Stimulated activated memory B cell treated with anti-CD40 and anti-IgM and Interleukin-4, amounts not matched to agents 10 μg/mL and 1 μg/mL and 100 μg/mL, for 72 hours (primary cell): ENCODE data around the gene TUBGCP2.

Experiments used
- ATAC-seq: fragments of 150-1000 bp; cut with Tn5 transposase; 2 replicates; pipeline ENCODE4 v1.10.0; 2021
- H3K27ac Mint-ChIP-seq: one replicate; pipeline ENCODE4 v1.8.0; 2022; ENCODE audit warnings: mild to moderate bottlenecking, mixed read lengths
- H3K27me3 Mint-ChIP-seq: one replicate; pipeline ENCODE4 v1.8.0; 2022; ENCODE audit warnings: mixed read lengths
- H3K36me3 Mint-ChIP-seq: one replicate; pipeline ENCODE4 v1.8.0; 2022; ENCODE audit warnings: mixed read lengths
- H3K4me1 Mint-ChIP-seq: one replicate; pipeline ENCODE4 v1.8.0; 2022; ENCODE audit warnings: mixed read lengths
- H3K4me3 Mint-ChIP-seq: one replicate; pipeline ENCODE4 v1.8.0; 2022; ENCODE audit warnings: mild to moderate bottlenecking, moderate library complexity, mixed read lengths
- H3K9me3 Mint-ChIP-seq: one replicate; pipeline ENCODE4 v1.8.0; 2022; ENCODE audit warnings: mixed read lengths

The TUBGCP2 gene

DNA sequence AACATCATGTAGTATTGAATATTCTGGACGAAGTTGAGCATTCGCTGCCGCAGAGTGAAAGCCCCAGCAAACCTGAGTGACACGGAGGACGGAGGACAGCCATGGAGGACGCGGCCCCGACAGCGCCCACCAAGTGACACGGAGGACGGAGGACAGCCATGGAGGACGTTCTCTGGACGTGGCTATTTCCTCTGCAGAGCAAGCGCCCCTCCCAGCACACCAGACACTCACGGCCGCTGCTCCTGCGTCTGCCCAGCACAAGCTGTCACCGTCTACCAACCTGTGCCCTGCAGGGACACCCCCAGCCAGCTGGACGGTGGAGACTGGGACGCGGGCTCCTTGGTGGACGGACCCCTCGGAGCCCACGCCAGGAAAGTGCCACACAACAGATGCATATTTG, 24.7 kb downstream of the TUBGCP2 start:
- peaks cover 13% of the 10 kb centered on the region for H3K4me1 Mint-ChIP-seq
- H3K27me3 Mint-ChIP-seq: no peaks in the 10 kb centered on the region
- ATAC-seq: no peak
- H3K27ac Mint-ChIP-seq: no peak overlapping the region
- no peaks in the 10 kb centered on the region for H3K9me3 Mint-ChIP-seq
- no peak overlapping the region for H3K4me3 Mint-ChIP-seq
- peaks cover 77% of the 10 kb centered on the region for H3K36me3 Mint-ChIP-seq

DNA sequence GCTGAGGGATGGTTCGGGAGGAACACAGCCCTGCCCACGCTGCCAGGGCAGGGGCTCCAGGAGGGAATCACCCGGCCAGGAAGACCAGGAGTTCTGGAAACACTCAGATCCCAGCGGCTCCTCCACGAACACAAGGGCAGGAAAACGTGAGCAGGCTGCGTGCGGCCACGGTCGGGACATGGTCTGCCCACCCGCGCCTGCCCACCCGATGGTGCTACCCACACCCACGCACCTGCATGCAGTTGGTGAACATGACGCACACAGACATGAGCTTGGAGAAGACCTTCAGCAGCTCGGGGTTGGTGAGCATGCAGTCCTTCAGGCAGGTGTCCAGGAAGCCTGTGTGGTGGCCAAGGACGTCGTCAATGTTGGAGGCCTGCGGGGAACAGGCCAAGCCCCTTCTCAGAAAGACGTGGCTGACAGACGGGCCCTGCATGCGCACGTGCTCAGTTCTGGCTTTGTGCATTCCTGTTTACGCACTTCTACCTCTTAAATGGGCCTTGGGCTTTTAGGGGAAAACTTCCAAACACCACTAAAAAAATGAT, 25.8 kb downstream of the TUBGCP2 start:
- H3K9me3 Mint-ChIP-seq: no peaks in the 10 kb centered on the region
- no peak overlapping the region for H3K4me3 Mint-ChIP-seq
- H3K27me3 Mint-ChIP-seq: no peaks in the 10 kb centered on the region
- ATAC-seq: no peak
- peaks cover 67% of the 10 kb centered on the region for H3K36me3 Mint-ChIP-seq
- H3K27ac Mint-ChIP-seq: no peak overlapping the region
- H3K4me1 Mint-ChIP-seq: peaks cover 23% of the 10 kb centered on the region

DNA sequence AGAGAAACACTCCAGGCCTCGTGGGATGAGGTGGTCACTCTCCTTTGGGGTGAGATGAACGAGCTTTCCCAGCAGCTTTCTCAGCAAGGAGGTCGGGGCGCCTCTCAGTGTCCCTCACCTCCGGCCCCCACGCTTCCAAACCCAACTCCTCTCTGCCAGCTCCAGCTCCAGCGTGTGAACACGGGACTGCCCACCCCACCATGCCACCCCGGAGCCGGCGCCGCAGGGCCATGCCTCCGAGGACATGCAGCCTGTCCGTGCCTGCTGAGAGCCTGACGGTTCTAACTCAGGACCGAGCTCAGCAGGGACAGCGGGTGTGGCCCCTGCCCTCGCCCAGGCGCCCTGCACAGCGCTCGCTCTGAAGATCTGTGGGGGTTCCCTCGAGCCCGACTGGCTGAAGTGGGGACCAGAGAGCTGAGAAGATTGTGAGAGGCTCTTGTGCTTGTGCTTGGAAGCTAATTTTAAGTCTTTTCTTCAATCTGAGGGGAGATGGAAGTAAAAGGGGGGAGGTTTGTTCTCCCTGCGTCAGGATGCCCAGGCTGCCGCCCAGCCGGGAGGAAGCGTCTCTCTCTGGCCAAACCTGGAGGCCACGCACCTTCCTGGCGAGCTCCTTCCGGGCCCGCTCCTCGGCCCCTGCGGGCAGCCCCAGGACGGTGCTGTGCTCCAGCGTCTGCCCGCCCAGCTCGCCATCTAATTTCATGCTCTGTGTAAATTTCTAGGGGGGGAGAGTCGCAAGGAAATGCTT, 26.9 kb downstream of the TUBGCP2 start:
- no peak overlapping the region for H3K4me3 Mint-ChIP-seq
- peaks cover 56% of the 10 kb centered on the region for H3K36me3 Mint-ChIP-seq
- H3K27me3 Mint-ChIP-seq: no peaks in the 10 kb centered on the region
- H3K9me3 Mint-ChIP-seq: no peaks in the 10 kb centered on the region
- ATAC-seq: no peak
- H3K4me1 Mint-ChIP-seq: peaks cover 34% of the 10 kb centered on the region
- no peak overlapping the region for H3K27ac Mint-ChIP-seq

DNA sequence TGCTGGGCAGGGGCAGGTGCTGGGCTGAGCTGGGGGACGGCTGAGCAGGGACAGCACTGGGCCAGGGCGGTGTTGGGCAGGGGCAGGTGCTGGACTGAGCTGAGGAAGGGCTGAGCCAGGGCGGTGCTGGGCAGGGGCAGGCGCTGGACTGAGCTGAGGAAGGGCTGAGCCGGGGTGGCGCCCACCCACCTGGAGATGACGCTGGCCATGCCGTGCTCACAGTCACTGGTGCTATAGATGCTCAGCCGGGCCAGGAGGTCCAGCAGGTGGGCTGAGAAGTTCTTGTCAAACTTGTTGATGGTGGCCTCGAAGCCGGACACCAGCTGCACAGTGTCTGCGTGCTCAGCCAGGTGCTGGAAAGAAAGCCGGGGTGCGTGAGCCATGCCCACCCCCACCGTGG, 27.6 kb downstream of the TUBGCP2 start:
- Mint-ChIP-seq H3K36me3 (peaks cover 48% of the 10 kb centered on the region), H3K4me1 (peaks cover 39% of the 10 kb centered on the region), H3K27me3 (no peaks in the 10 kb centered on the region), H3K4me3 (no peak overlapping the region), H3K9me3 (no peaks in the 10 kb centered on the region), H3K27ac (no peak overlapping the region)
- ATAC-seq: no peak

DNA sequence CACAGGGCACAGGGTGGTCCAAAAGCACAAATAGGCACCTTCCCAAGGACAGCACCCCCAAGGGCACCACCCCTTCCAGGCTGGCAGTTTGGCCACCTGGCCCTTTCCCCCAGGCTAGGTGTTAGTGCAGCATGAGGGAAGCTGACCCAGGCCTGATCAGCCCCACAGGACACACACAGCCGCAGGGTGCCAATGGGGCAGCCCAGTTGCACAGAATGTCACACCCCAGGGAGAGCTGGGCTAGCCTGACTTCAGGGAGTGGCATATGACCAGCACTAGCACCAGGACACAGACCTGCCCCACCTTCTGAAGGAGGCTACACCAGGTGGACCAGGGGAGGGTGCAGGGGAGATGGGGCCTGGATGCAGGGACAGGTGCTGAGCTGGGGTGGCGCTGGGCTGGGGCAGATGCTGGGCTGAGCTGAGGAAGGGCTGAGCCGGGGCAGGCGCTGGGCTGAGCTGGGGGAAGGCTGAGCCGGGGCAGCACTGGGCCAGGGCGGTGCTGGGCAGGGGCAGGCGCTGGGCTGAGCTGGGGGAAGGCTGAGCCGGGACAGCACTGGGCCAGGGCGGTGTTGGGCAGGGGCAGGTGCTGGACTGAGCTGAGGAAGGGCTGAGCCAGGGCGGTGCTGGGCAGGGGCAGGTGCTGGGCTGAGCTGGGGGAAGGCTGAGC, 28.1 kb downstream of the TUBGCP2 start:
- no peak overlapping the region for H3K4me3 Mint-ChIP-seq
- ATAC-seq: no peak
- H3K27me3 Mint-ChIP-seq: no peaks in the 10 kb centered on the region
- H3K36me3 Mint-ChIP-seq: peaks cover 43% of the 10 kb centered on the region
- H3K4me1 Mint-ChIP-seq: peaks cover 45% of the 10 kb centered on the region
- H3K27ac Mint-ChIP-seq: peak overlapping the region; percentile 80
- no peaks in the 10 kb centered on the region for H3K9me3 Mint-ChIP-seq

DNA sequence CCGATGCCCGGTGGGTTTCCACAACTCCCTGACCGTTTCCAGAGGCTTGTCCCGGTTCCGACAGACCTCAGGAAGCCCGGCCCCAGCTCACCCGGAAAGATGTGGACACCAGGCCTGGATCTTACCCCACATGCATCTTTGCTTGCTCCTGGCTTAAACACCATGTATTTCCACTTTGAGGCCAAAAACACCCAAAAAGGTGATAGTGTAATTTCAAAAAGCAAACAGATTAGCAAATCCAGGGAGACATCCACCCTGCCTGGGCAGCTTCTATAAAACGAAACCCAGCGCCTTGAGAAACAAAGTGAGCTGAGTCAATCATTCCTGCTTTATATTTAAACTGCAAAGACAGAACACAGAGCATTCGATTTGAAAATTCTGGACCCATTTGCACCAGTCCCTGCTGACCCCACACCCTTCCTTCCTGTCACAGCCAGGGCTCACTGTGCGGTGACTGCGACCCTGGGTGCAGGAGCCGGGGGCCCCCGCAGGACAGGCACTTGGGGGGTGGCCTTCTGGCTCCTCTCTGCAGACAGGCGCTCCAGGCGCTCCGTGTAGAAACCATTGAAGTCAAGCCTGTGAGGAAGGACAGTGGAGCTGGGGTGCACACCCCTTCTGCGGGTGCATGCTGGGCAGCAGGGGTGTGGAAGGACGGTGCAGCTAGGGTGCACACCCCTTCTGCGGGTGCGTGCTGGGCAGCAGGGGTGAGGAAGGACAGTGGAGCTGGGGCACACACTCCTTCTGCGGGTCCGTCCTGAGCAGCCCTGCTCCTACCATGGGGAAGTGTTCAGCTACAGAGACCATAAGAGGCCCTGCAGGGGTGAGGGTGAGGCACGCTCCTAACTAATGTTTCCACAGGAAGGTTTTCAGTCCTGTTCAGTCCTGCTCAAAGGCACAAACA, 29.1 kb downstream of the TUBGCP2 start:
- Mint-ChIP-seq H3K4me1 (peaks cover 54% of the 10 kb centered on the region), H3K27ac (peak overlapping the region; percentile 80), H3K9me3 (no peaks in the 10 kb centered on the region), H3K36me3 (peaks cover 33% of the 10 kb centered on the region), H3K4me3 (no peak overlapping the region), H3K27me3 (no peaks in the 10 kb centered on the region)
- no peak for ATAC-seq

DNA sequence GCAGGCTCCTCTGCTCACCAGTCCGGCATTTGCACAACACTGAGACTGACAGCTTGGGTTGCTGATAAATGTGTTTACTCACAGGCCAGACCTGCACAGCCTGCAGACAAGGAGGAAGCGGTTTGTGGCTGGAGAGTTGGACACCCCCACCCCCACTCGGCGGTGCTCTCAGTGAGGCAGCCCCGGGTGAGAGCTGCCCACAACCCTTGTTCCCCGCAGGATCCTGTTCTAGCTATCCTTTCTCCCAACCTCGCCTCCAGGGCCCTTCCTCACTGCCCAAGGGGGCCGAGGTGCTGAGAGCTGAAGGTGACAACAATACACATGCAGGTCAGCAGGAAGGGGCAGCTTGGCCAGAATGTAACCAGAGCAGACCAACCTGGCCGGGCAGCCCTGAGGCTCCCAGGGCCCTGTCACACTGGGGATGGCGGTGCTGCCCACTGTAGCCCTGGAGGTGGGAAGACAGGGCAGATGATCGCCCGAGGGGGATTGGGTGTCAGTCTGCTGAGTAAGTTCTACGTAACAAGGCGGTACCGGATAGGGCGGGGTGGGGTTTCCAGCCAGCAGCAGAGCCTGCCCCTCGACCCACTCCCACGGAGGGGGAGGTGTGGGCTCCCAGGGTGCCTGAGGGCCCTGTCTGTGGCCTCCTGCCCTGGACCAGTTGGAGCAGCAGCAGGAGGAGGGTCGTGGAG, 30.0 kb downstream of the TUBGCP2 start:
- H3K36me3 Mint-ChIP-seq: peaks cover 25% of the 10 kb centered on the region
- peak overlapping the region; percentile 80 for H3K27ac Mint-ChIP-seq
- H3K9me3 Mint-ChIP-seq: no peaks in the 10 kb centered on the region
- peak; percentile 63 for ATAC-seq
- no peaks in the 10 kb centered on the region for H3K27me3 Mint-ChIP-seq
- H3K4me1 Mint-ChIP-seq: peaks cover 55% of the 10 kb centered on the region
- peak overlapping the region; percentile 77 for H3K4me3 Mint-ChIP-seq

DNA sequence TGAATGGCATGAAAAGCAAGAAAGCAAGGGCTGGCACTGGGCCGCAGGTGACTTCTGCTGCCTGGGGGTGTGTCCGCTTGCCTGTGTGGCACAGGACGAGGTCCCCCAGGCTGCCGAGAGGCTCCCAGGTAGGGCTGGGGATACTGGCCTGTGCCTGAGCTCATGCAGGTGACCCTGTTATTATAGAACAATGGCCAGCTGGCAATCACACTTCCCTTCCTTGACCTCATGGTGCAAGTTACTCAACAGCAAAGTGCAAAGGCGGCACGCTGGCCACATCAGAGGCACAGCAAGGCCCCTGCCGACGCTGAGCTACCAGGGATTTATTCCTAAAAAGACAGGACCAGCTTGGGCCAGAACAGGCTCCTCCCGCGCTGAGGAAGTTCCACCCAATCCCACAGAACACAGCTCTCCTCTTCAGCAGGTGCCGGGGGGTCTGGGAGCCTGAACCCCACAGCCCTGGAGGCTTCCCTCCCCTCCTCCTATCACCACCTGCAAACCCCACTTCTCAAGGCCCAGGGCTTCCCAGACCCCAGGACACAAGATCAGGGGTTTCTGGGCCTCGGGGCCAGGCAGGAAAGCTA, 30.6 kb downstream of the TUBGCP2 start:
- peak overlapping the region; percentile 77 for H3K4me3 Mint-ChIP-seq
- ATAC-seq: no peak

DNA sequence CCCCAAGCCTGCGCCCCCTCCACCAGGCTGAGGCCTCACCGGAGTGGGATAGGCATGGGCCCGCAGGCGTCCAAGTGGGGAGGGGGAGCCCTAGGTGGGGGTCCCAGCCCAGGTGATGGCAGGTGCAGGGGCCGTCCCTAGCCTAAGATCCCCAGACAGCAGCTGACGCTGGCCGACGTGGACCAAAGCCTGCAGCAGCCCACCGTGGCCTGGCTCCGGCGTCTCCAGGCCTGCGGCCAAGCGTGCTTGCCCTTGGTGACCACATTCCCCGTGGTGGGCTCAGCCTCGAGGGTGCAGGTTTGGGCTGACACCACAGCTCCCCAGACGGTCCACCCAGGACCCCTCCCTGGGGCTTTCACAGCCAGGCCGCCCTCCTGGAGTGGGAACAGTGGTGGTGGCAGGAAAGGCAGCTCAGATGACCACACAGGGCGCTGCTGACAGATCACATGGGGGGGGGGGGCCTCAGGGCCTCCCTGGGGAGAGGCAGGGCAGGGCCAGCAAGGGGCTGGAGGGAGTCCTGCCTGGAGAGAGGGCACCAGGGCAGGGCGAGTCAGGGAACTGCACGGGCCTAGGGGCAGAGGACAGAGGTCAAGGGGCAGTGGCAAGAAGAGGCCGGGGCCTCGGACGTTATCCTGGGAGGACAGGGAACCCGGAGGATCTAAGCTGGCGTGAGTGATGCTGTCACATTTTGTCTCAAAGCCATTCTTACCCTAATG, 31.2 kb downstream of the TUBGCP2 start:
- Mint-ChIP-seq H3K27me3 (no peaks in the 10 kb centered on the region), H3K4me1 (peaks cover 55% of the 10 kb centered on the region), H3K4me3 (no peak overlapping the region), H3K27ac (peak overlapping the region; percentile 80), H3K36me3 (peaks cover 18% of the 10 kb centered on the region), H3K9me3 (no peaks in the 10 kb centered on the region)
- no peak for ATAC-seq

More for the DNA sequence above, 30.6 kb downstream of the TUBGCP2 start:
- Mint-ChIP-seq H3K27ac (peak overlapping the region; percentile 80), H3K9me3 (no peaks in the 10 kb centered on the region), H3K4me1 (peaks cover 55% of the 10 kb centered on the region), H3K36me3 (peaks cover 19% of the 10 kb centered on the region), H3K27me3 (no peaks in the 10 kb centered on the region)

DNA sequence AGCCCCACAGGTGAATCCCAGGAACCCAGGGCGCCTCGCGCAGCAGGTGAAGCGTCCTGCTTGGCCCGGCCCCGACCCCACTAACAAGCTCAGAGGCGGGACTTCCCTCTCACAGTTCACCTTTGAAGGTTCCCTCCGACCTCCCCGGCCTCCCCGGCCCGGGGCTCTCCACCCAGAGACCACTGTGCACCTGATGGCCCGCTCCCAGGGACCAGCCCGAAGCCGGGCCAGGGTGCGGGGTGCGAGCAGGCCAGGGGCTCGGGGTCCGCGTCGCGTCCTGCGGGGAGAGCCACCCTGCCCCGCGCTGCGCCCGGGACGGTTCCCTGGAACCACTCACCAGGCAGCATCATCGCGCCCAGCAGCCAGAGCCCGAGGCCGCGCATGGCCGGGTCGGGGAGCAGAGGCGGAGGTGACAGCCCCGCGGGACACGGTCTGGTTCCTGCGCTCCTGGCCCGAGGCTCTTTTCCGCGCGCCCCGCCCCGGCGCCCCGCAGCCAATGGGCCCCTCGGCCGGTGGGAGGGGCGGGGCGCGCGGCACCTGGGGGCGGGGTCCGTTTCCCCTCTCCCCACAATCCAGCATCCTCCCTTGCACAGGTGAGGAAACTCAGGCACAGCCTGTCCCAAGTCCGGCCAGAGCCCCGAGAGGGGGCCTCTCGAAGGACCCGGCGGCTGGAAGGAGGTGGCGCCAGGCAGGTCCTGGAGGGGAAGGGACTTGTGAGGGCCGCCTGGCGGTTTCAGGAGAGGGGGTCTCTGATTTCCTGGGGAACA, 32.1 kb downstream of the TUBGCP2 start, which contains the start of gene ADAM8:
TSS of gene ADAM8 (minus strand) at position 434 of the 767 bp plus-strand sequence. CDS start at position 383, 51 bp downstream.
- peak within 1 kb of the TSS; percentile 86 for H3K4me3 Mint-ChIP-seq
- no peaks in the 10 kb centered on the region for H3K9me3 Mint-ChIP-seq
- no peaks in the 10 kb centered on the region for H3K27me3 Mint-ChIP-seq
- peak; percentile 71 for ATAC-seq
- H3K4me1 Mint-ChIP-seq: peaks cover 55% of the 10 kb centered on the region
- peak within 1 kb of the TSS; percentile 80 for H3K27ac Mint-ChIP-seq
- peaks cover 17% of the 10 kb centered on the region for H3K36me3 Mint-ChIP-seq

DNA sequence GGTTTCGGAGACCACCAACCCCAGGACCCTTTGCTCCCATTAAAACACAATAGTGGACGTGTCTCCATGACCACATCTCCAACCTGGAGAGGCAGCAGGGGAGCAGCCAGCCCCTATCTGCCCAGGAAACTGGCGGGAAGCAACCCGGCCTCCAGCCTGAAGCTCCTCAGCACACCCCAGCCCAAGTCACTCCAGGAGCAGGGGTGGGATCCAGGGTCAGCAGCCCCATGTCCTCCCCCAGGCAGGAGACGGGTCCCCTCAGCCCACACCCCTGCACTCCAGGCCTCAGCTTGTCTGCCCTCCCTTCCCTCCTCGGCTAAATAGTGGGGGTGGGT, 32.6 kb downstream of the TUBGCP2 start:
- H3K27me3 Mint-ChIP-seq: no peaks in the 10 kb centered on the region
- H3K36me3 Mint-ChIP-seq: peaks cover 16% of the 10 kb centered on the region
- no peaks in the 10 kb centered on the region for H3K9me3 Mint-ChIP-seq
- no peak for ATAC-seq
- H3K4me3 Mint-ChIP-seq: peak overlapping the region; percentile 86
- H3K4me1 Mint-ChIP-seq: peaks cover 55% of the 10 kb centered on the region
- peak overlapping the region; percentile 80 for H3K27ac Mint-ChIP-seq

DNA sequence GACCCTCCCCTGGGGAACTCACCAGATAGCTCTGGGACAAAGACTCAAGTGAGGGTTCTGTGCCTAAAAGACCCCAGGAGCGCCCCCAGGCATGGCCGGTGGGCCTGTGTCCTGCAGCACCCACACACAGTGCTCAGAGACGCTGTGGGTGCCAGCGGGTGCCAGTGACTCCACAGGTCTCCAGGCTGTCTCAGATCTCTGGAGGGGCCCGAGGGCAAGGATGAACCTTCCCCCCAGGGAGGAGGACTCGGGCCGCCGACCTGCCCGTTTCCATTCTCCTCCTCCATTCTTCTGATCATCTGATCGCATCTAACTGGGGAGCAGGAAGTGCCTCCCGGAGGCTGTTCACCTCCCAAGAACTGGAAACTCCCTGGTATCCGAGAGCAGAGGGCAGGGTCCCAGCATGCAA, 33.0 kb downstream of the TUBGCP2 start:
- Mint-ChIP-seq H3K27me3 (no peaks in the 10 kb centered on the region), H3K9me3 (no peaks in the 10 kb centered on the region), H3K27ac (peak overlapping the region; percentile 80), H3K4me3 (peak overlapping the region; percentile 86), H3K36me3 (peaks cover 17% of the 10 kb centered on the region), H3K4me1 (peaks cover 55% of the 10 kb centered on the region)
- ATAC-seq: peak; percentile 58
